Measurements from ENCODE around the gene WNT6.

The WNT6 gene

DNA sequence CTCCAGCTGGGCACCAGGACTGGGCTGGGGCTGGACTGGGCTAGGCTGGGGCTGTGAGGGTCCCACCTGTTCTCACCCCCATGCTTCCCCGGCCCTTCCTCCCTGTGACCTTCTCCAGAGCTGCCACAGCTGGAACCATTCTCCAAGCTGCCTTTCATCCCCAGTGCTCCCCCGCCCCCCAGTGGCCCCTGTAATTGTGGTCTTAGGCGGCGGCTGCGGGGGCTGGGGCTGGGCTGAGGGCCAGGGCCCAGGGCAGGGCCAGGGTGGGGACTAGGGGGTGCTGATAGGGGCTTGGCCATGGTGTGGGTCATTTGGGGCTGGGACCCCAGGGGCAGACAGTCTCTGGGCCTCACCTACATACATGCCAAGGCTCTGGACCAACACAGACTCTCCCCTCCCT, 18.3 kb downstream of the WNT6 start:
- no peak for DNase-seq (ENCODE audit: low spot score)

DNA sequence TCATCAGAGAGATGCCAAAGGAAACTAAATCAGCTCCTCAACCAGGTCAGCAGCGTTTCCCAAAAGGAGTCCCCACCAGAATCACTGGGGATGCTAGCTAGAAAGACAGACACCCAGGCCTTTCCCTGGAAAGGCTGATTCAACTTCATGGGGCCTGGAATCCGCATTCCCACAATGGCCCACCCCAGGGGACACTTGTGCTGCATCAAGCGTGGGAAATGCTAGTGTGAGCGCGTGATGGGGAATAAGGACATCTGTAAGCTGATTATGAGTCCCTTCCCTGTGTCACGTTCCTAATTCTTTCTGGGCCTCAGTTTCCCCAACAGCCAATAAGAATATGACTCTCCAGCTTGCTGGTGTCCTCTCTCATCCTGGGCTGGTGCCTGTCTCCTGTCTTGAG, 18.9 kb downstream of the WNT6 start:
- DNase-seq (ENCODE audit: low spot score) = no peak

DNA sequence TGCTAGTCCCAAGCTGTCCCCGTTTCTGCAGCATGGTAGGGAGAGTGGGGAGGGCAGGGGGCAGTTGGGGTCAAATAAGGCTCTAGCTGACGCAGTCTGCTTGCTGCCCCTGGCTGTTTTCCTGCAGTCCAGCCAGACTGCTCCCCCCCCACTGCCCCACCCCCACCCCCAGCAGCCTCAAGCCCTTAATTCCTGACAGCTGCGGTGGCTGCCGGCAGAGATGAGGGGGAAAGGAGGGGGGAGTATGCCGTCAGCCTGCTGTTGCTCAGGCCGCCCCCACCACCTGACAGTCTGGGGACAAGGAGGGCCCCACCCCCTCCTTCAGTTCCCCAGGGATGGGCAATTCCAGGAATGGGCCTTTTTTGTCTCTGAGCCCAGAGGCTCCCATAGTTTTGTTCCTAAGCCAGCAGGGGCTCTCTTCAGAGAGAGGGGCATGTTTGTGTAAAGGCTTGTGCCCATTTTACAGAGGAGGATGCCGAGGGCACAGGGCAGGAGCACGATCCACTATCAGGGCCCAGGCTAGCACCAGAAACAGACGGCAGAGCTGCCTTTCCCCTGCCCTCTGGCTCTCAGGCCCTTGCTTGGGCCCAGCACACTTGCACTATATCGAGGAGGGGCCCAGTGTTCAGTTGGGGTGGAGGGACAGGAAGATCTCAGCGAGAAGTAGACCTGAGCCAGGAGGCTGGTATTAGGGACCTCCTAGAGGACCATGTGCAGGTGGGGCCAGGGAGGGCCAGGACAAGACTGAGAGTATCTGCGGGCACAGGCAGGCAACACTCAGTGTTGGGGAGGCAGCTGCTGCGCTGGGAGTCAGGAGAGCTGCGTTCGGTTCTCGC, 19.5 kb downstream of the WNT6 start:
- no peak for DNase-seq (ENCODE audit: low spot score)

DNA sequence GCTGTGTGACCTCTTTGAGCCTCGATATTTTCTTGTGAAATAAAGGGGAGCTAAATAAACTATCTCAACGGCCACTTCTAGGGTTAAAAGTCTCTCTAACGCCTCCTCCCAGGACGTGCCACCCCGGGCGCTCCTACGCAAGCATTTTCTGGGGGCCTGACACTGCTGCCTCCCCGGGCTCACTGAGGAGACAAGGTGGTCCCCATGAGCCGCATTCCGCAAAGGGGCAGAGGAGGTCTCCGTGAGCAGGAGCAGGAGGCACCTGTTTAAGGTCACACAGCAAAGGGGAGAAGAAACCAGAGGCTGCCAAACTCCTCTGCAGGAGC, 20.1 kb downstream of the WNT6 start:
- no peak for DNase-seq (ENCODE audit: low spot score)

DNA sequence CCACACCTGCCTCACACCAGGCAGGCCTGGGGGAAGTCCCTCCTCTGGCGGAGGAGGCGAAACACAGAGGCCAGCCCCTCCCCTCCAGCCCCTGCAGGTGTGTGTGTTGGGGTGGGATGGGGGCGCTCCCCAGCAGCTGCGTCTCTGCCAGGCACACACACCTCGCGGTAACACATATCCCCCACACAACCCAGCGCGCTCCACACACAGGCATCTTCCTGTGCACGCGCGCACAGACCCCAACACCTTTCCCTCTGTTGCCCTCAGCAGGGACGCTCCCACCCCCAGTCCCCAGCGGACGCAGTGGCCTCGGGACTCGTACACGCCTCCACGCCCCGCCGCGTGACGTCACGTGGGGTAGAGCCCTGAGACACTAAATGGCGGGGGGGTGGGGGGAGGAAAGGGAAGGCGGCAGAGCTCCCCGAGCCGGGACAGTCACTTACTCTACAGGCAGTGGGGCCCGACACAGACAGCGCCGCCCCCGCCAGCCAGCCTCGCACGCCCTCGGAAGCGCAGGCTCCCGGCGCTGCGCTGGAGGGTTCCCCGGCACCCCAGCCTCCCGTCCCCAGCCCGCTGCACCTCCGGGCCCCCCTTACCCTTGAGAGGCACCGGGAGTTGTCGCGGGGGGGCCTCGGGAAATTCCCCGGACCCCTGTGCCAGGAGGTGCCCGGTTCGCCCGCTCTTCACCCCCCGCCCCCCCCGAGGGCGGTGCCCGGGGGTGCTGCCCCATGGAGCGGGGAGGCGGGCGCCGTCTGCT, 20.7 kb downstream of the WNT6 start, which contains the start of gene WNT10A:
Gene WNT10A, plus strand, starts transcription at position 751 of the 757 bp plus-strand sequence. CDS start 144 bp downstream, outside the sequence.
- DNase-seq (ENCODE audit: low spot score) = no peak

DNA sequence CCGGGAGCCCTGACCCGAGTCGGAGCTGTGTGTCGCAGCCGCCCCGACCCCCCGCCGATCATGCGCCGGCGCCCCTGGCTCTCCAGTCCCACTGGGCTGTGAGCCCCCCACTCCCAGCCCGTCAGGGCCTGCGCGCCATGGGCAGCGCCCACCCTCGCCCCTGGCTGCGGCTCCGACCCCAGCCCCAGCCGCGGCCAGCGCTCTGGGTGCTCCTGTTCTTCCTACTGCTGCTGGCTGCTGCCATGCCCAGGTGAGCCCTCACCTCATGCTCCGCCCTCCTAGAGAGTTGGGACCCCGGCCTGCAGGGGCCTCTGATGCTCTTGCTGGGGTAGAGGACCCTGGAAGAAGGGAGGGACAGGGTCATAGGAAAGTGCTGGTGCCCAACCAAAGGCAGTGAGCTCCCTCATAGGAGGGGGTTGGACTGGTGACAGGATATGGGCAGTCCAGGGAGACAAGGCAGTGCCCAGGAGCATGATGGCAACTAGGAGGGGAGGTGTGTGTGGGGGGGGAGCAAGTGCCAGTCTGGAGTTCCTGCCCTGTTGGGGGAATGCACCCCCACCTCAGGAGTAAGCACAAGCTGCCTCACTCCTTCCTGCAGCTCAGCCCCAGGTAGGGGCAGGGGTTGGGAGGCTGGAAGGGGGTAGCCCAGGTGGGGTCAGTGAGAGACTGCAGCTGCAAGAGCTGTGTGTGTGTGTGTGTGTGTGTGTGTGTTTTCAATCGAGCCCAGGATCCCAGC, 21.4 kb downstream of the WNT6 start:
- DNase-seq (ENCODE audit: low spot score) = no peak

DNA sequence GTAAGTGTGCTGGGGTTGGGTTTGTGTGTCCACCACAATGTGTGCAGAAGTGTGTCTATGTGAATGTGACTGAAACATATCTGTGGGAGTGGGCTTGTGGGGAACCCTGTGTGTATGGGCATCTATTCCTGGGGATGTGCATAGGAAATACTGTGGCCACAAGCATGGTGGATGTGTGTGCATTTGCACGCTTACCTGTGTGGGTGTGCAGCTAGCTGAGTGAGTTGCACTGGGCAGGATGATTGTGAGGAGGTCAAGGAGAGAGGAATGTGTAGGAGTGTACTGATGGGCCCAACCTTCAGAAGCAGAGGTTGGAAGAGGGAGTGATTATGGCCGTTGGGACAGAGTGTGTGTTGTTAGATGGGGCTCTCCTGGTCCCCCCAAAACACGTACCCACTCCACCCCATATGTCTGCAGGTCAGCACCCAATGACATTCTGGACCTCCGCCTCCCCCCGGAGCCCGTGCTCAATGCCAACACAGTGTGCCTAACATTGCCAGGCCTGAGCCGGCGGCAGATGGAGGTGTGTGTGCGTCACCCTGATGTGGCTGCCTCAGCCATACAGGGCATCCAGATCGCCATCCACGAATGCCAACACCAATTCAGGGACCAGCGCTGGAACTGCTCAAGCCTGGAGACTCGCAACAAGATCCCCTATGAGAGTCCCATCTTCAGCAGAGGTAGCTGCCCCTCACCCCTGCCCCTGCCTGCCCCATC, 22.3 kb downstream of the WNT6 start:
- DNase-seq (ENCODE audit: low spot score) = no peak

DNA sequence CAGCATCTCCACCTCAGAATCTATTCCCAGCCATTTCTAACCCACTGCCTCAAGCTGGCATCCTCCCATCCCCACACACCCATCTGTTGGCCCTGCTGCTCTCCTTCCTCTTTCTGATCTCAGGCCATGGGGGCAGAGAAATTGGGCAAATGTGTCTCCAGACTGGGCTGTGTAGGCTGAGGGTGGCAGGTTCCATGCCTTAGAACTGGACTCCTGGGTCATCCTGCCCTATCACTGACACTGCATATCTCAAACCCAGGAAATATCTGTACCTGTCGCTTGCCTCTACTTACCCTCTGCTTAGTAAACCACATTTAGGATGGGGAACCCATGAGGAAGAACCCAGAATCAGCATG, 22.8 kb downstream of the WNT6 start:
- DNase-seq (ENCODE audit: low spot score) = no peak

DNA sequence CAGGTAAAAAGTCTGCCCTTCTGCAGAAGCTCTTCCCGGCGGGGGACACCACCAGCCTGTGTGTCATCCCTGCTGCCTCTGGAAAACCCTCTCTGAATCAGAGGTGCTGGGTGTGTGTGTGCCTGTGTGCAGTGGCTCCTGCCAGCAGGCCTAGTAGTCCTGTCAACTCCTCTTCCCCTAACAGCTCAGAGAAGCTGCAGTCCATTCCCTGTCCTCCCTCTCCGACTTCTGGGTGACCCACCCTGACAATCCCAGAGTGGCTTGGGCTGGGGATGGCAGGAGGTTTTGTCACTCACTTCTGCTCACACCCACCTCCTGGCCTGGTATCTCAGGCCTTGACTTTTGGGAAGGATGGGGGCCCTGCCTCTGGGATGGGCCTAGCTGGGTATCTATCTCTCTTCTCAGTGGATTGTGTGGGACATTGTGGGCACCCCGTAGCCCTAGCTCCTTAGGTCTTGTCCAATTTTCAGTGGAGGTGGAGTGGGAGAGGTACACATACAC, 23.3 kb downstream of the WNT6 start:
- no peak for DNase-seq (ENCODE audit: low spot score)

DNA sequence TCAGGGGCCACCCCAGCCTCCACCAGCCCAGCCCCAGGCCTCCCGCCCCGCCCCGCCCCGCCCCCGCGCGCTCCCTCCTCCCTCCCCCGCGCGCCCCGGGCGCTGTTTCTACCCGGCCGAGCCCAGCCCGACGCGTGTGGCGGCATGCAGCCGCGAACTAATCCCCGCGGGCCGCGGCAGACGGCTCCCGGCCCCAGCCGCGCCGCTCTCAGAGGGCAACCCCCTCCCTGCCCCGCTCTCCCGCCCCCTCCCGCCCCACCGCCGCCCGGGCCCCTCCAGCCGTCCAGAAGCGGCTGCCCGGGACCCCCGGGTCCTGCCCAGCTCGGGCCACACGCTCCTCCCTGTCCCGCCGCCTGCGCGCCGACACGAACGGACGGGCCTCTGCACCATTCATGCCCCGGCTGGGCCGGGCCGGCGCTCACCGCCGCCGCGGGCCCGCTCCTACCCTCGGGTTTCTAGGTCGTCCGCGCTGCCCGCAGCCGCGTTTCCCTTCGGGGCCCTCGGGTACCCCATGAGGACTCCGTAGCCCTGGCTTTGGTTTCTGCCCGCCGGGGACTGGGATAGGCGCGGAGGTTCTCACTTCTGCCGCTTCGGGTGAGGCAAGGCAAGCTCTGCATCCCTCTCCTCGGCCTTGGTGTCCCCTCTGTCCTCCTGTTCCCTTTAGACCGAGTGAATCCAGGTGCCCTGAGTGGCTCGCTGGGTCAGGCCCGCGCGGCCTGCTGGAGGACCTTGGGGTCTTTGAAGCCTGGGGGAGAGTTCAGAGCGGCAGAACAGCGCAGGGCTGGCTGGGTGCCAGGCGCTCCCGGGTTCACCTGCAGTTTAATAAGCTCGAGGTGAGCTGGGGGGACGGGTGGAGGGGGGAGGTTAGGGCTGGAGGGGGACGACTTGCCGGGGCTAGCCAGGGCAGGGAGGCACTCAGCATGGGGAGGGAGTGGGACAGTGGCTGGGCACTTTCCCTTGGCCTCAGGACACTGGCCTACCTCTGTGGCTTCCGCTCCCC, 24.2 kb downstream of the WNT6 start:
- DNase-seq (ENCODE audit: low spot score) = peak; percentile 72

DNA sequence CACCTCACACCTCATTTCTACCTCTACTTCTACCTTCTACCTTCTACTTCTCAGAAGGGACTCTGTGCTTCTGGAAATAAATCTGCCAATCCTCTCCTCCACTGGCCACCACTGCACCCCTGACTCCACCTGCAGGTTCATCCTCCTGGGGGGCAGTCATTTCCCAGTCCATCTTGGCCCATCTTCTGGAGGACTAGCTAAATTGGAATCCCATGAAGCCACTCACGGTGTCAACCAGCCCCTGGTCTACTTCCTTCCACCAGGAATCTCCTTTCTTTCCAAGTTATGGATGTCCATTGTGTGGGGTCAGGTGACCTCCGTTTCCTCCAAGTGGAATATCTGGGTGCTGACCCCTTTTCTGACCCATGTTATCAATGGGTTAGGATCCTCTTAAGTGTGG, 24.9 kb downstream of the WNT6 start:
- DNase-seq (ENCODE audit: low spot score) = no peak

DNA sequence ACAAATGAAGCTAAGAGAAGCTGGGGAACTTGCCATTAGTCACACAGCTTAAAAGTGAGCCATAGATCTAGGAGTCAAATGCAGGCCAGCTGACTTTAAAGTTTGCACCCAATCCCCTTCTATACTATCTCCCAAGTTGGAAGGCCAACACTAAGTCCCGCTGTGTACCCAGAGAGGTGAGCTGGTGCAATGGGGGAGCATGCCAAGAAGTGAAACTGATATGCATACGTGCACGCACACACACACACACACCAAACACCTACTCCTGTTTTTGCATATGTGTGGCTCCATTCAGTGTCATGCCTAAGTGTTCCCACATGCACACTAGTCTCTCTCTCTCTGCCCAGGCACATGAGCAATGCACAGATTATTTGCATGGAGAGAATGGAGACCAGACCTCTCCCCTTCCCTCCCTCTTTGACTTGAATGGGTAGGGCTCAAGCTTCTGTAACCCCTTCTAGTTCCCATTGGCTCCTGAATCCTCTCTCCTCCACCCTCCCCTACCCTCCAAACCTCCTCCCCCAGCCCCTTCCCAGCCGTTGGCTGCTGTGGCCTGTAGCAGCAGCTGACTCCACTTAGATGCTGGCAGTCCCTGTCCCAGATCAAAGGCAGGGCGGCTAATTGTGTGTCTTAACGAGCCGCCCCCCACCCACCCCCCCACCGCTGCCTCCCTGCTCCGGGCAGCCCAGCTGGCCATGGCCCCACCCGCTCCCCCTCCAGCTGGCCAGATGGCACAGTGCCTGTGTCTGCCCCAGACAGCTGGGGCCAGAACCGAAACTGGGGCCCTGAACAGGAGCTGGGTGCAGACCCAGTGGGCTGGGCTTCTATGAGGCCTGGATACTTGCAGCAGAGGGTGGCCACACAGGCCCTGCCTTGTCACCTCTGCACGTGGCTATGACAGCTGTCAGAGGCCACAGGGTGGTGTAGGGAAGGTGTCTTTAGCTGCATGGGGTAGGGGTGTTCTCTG, 26.7 kb downstream of the WNT6 start:
- DNase-seq (ENCODE audit: low spot score) = no peak

DNA sequence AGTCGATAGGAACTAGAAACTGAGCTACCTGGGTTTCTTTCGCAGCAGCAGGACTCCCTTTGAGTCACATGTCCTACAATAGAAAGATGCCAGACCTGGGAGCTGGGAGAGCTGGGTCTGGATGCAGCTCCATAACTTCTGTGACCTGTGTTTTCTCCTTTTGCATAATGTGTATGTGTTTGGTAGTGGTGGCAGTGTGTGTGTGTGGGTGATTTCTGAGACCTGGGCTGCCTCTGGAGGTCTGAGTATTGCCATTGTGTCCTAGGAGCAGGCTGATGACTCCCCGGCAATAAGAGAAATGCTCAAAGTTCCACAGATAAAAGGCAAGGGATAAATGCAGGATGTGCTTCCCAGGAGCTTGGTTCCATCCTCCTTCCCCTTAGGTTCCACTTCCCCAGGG, 27.5 kb downstream of the WNT6 start:
- DNase-seq (ENCODE audit: low spot score) = no peak

DNA sequence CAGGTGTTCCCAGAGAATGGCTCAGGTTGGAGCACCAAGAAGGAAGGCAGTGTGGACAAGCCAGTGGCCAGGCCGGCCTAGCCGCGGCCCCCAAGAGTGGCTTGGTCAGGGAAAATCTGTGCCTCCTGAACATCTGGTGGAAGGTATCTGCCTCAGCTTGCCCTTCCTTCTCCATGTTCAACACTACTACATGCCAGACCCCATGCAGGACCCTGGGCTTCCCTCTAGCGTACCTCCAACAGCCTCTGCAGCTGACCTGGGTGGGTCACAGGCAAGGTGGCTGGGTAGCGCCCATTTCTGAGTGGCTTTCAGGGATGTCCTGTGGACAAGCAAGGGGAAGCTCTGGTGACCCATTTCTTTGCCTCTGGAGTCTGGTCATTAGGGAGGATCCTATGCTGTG, 28.7 kb downstream of the WNT6 start:
- no peak for DNase-seq (ENCODE audit: low spot score)

DNA sequence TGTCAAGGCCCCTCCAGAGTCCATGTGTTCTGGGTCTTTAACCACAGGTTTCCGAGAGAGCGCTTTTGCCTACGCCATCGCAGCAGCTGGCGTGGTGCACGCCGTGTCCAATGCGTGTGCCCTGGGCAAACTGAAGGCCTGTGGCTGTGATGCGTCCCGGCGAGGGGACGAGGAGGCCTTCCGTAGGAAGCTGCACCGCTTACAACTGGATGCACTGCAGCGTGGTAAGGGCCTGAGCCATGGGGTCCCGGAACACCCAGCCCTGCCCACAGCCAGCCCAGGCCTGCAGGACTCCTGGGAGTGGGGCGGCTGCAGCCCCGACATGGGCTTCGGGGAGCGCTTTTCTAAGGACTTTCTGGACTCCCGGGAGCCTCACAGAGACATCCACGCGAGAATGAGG, 30.3 kb downstream of the WNT6 start:
- DNase-seq (ENCODE audit: low spot score) = no peak

DNA sequence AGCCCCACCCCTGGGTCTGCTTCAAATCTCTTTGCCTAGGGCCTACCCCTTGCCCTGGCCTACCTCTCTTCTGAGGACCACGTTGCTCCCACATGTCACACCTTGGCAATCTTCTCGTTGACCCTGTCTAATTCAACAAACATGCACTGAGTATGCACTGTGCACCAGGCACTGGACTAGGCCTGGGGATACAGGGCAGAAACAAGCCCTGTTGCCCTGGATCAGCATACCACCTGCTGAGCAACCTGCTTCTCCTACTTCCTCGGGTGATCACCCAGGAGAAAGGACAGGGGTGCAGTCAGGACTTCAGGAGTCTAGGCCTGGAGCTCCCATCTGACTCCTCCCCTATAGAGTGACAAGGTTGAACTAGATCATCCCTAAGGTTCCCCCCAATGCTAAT, 30.8 kb downstream of the WNT6 start:
- DNase-seq (ENCODE audit: low spot score) = no peak

DNA sequence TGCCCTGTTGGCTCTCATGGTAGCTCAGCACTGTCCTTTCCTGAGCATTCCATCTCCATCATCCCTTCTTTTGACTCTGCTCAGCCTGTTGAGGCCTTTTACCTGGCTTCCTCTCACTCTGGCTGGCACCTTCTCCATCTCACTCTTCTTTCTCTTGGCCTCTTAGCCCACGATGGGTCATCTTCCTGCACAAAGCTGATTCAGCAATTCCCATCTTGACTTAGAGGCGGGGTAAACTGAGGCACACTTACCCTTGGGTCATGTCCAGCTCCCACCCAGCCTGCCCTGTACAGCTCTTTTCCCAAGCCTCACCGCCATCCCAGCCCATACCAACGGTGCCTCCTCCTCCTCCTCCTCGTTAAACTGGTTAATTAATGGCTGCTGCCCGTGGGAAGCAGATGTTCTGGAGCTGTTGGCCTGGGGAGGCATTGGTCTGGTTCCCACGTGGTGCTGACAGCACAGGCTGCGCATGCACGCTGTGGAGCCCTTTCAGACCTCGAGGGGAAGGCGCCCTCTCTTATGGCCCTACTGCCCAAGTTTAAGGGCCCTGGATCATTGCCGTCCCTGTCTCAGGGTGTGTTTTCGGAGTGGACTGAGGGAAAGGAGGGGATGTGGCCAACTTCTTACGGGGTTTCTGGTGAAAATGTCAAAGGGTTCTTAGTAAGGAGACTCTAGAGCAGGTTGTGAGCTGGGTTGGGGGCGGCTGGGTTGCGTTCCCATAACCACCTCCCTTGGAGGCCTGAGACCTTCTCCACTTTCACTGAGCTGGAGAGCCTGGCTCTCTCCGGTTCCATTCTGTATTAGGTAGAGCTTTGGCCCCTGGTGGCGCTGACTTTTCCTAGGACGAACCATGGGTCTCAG, 31.9 kb downstream of the WNT6 start:
- no peak for DNase-seq (ENCODE audit: low spot score)

DNA sequence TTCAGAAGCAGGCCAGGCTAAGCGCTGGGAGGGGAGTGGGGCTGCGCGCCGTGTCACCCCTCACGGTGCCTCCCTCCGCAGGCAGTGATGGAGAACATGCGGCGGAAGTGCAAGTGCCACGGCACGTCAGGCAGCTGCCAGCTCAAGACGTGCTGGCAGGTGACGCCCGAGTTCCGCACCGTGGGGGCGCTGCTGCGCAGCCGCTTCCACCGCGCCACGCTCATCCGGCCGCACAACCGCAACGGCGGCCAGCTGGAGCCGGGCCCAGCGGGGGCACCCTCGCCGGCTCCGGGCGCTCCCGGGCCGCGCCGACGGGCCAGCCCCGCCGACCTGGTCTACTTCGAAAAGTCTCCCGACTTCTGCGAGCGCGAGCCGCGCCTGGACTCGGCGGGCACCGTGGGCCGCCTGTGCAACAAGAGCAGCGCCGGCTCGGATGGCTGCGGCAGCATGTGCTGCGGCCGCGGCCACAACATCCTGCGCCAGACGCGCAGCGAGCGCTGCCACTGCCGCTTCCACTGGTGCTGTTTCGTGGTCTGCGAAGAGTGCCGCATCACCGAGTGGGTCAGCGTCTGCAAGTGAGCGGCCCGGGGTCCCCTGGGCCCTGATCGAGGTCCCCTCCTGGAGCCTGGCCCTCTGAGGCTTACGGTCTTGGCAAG, 33.2 kb downstream of the WNT6 start:
- peak; percentile 74 for DNase-seq (ENCODE audit: low spot score)

Measured in GM03348 (cell line).